Measurements from ENCODE around the gene CDK6.

Gene CDK6

DNA sequence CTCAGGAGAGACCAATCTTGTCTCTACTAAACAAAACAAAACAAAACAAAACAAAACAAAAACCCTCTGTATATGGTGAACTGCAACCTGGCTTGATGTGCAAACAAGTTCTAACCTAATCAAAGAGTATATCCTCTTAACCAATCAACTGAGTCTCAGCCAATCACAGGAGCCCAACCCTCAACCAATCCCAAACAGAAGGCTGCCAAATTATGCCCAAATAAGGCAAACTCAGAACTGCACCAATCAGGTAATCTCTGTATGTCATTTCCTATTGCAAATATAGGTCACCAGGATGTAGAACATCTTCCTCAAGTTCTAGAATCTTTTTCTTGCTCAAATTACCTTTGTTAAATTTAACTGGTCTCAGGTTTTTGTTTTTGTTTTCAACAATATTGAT lies 251.4 kb downstream of the CDK6 start:
- peaks cover 29% of the 10 kb centered on the region for H3K4me1 Mint-ChIP-seq
- TF ChIP-seq, protein P1, sequence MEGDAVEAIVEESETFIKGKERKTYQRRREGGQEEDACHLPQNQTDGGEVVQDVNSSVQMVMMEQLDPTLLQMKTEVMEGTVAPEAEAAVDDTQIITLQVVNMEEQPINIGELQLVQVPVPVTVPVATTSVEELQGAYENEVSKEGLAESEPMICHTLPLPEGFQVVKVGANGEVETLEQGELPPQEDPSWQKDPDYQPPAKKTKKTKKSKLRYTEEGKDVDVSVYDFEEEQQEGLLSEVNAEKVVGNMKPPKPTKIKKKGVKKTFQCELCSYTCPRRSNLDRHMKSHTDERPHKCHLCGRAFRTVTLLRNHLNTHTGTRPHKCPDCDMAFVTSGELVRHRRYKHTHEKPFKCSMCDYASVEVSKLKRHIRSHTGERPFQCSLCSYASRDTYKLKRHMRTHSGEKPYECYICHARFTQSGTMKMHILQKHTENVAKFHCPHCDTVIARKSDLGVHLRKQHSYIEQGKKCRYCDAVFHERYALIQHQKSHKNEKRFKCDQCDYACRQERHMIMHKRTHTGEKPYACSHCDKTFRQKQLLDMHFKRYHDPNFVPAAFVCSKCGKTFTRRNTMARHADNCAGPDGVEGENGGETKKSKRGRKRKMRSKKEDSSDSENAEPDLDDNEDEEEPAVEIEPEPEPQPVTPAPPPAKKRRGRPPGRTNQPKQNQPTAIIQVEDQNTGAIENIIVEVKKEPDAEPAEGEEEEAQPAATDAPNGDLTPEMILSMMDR (IDR thresholded peaks at IDR 0.05; ENCODE audit: unreplicated experiment in 3 of 3), result no peak
- H3K27ac Mint-ChIP-seq, result no peak overlapping the region
- H3K27me3 Mint-ChIP-seq (ENCODE audit: low read depth), result no peaks in the 10 kb centered on the region
- H3K36me3 Mint-ChIP-seq (ENCODE audit: low read depth), result peaks cover 18% of the 10 kb centered on the region
- no peak overlapping the region for H3K4me3 Mint-ChIP-seq
- peaks cover 2% of the 10 kb centered on the region for H3K9me3 Mint-ChIP-seq

DNA sequence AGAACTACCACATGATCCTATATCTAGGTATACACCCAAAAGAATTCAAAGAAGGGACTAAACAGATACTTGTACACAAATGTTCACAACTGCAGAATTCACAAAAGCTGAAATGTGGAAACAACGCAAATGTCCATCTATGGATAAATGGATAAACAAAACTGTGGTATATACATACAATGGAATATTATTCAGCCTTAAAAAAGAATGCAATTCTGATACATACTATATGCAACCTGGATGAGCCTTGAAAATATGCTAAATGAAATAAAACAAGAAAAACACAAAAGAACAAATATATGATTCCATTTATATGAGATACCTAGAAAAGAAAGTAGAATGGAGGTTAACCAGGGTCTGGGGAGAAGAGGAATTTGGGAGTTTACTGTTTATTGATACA lies 253.4 kb downstream of the CDK6 start:
- no peak overlapping the region for H3K27ac Mint-ChIP-seq
- H3K4me1 Mint-ChIP-seq, result peaks cover 12% of the 10 kb centered on the region
- no peak overlapping the region for H3K4me3 Mint-ChIP-seq
- TF ChIP-seq, protein P1 (IDR thresholded peaks at IDR 0.05; ENCODE audit: unreplicated experiment in 3 of 3), result no peak
- peaks cover 2% of the 10 kb centered on the region for H3K9me3 Mint-ChIP-seq
- H3K27me3 Mint-ChIP-seq (ENCODE audit: low read depth), result no peaks in the 10 kb centered on the region
- H3K36me3 Mint-ChIP-seq (ENCODE audit: low read depth), result peaks cover 34% of the 10 kb centered on the region

DNA sequence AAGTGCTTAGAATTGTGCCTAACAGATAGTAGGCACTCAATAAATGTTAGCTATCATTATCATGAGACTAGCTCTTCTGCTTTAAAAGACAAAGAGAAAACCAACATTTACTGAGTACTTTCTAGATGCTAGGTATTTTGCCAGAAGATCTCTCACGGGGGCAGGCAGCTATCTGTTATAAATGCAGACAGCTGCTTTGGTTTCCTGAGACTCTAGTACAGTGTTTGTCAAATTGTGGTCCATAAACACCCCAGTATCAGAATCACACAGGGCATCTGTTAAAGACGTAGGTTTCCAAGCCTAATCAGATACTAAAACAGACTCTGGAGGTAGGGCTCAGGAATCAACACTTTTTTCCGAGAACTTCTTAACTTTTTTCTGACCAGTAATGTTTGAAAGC lies 260.1 kb downstream of the CDK6 start:
- H3K4me1 Mint-ChIP-seq, result no peaks in the 10 kb centered on the region

DNA sequence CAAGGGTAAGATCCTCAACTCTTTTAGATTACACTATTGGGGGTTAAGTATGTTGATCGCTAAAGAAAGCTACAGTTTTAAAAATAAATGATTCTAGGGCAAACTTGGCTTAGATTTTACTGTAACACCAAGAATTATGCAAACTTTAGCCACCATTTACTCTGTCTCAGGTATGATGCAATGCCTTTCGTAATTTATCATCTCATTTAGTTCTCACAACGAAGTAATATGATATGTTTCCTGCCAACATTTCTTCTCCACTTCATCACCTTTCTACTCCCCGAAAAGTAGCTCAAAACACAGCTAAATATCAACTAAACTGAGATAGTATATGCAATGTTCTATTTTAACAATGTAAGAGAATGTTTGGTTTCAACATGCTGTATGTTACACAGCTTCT lies 267.2 kb downstream of the CDK6 start:
- H3K36me3 Mint-ChIP-seq (ENCODE audit: low read depth), result peaks cover 51% of the 10 kb centered on the region
- H3K9me3 Mint-ChIP-seq, result no peaks in the 10 kb centered on the region
- H3K27me3 Mint-ChIP-seq (ENCODE audit: low read depth), result no peaks in the 10 kb centered on the region
- TF ChIP-seq, protein P1 (IDR thresholded peaks at IDR 0.05; ENCODE audit: unreplicated experiment in 3 of 3), result no peak
- H3K4me1 Mint-ChIP-seq, result no peaks in the 10 kb centered on the region
- no peak overlapping the region for H3K4me3 Mint-ChIP-seq
- no peak overlapping the region for H3K27ac Mint-ChIP-seq

More for the DNA sequence above, 260.1 kb downstream of the CDK6 start:
- TF ChIP-seq, protein P1 (IDR thresholded peaks at IDR 0.05; ENCODE audit: unreplicated experiment in 3 of 3), result no peak
- no peak overlapping the region for H3K27ac Mint-ChIP-seq
- peaks cover 59% of the 10 kb centered on the region for H3K36me3 Mint-ChIP-seq (ENCODE audit: low read depth)
- no peaks in the 10 kb centered on the region for H3K27me3 Mint-ChIP-seq (ENCODE audit: low read depth)
- H3K9me3 Mint-ChIP-seq, result no peaks in the 10 kb centered on the region
- no peak overlapping the region for H3K4me3 Mint-ChIP-seq

DNA sequence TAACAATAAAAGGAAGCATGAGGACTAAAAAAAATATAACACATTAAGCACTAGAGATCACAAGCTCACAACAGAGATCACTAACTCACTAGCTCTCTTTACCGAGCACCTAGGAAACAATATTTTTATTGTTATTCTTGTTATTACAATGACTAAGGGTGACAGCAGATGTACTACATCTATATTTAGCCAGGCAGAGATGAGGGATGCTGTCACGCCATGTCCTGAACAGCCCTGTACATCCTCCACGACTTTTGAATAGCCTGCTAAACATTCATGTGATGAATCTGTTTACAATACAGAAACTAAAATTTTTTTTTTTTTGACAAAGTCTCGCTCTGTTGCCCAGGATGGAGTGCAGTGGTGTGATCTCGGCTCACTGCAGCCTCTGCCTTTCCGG lies 268.9 kb downstream of the CDK6 start:
- peaks cover 59% of the 10 kb centered on the region for H3K36me3 Mint-ChIP-seq (ENCODE audit: low read depth)
- no peaks in the 10 kb centered on the region for H3K9me3 Mint-ChIP-seq
- no peak overlapping the region for H3K4me3 Mint-ChIP-seq
- H3K4me1 Mint-ChIP-seq, result no peaks in the 10 kb centered on the region
- no peaks in the 10 kb centered on the region for H3K27me3 Mint-ChIP-seq (ENCODE audit: low read depth)
- no peak overlapping the region for H3K27ac Mint-ChIP-seq
- TF ChIP-seq, protein P1 (IDR thresholded peaks at IDR 0.05; ENCODE audit: unreplicated experiment in 3 of 3), result no peak

DNA sequence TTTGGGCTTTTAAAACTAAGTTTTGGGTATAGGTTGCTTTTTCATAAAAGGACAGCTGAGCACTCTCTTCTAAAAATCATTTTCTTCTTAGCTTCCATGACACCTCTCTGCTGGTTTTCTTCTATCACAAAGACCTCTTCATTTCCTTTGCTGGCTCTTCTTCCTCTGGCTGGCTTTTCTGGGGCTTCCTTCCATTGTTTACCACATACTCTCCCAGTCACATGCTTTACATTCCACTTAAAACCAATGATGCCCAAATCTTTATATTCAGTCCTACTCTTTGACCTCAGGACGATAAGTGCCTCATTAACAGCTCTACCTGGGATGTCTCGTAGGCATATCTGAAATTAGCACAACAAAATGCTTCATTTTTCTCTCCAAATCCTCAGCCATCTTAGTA lies 273.0 kb downstream of the CDK6 start:
- no peaks in the 10 kb centered on the region for H3K4me1 Mint-ChIP-seq
- TF ChIP-seq, protein P1 (IDR thresholded peaks at IDR 0.05; ENCODE audit: unreplicated experiment in 3 of 3), result no peak
- no peak overlapping the region for H3K27ac Mint-ChIP-seq
- no peaks in the 10 kb centered on the region for H3K27me3 Mint-ChIP-seq (ENCODE audit: low read depth)
- H3K9me3 Mint-ChIP-seq, result no peaks in the 10 kb centered on the region
- peaks cover 39% of the 10 kb centered on the region for H3K36me3 Mint-ChIP-seq (ENCODE audit: low read depth)
- no peak overlapping the region for H3K4me3 Mint-ChIP-seq
